GM15510 (cell line): ENCODE results near the gene FGFRL1.

Experiments used
- POLR2A ChIP-seq: IDR thresholded peaks from 3 replicates; pipeline ENCODE4 v1.6.1; 2011; ENCODE audit warnings: borderline replicate concordance; ENCODE audit not compliant: insufficient read length; ENCODE audit errors: extremely low read depth

Gene FGFRL1

DNA sequence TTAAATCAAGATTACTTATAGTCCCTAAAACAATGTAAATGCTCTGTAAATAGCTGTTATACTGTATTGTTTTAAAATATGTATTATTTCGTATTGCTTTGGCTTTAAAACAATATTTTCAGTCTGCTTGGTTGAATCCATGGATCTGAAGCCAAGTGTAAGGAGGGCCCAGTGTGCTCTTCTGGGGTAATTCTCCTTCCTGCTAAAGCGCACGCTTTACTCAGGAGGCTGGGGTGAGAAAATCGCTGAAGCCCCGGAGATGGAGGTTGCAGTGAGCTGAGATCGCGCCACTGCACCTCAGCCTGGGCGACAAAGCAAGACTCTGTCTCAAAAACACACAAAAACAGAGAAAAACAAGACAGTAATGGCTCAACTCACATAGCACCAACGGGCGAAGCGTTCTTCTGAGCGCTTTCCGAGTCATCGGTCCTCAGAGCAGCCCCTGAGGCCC is 25.0 kb upstream of the FGFRL1 start:
- no peak for TF ChIP-seq POLR2A

- peak; percentile 55 for TF ChIP-seq POLR2A
Observed at GRCh38 chr4:986879-987623, 24.4 kb upstream of the FGFRL1 start, which contains the start of gene IDUA. TSS of gene IDUA (plus strand) at chr4:987044. CDS start at chr4:987085, 41 bp downstream.

GRCh38 chr4:987624-988513 is 23.6 kb upstream of the FGFRL1 start:
- TF ChIP-seq POLR2A, result no peak

GRCh38 chr4:988726-989721 is 22.4 kb upstream of the FGFRL1 start:
- TF ChIP-seq POLR2A, result no peak

GRCh38 chr4:989722-990471 is 21.5 kb upstream of the FGFRL1 start:
- no peak for TF ChIP-seq POLR2A

- TF ChIP-seq POLR2A, result no peak
Observed at GRCh38 chr4:990746-991367, 20.6 kb upstream of the FGFRL1 start.

- TF ChIP-seq POLR2A, result no peak
Observed at GRCh38 chr4:991451-992296, 19.8 kb upstream of the FGFRL1 start.

GRCh38 chr4:992297-993110 is 18.9 kb upstream of the FGFRL1 start:
- no peak for TF ChIP-seq POLR2A

DNA sequence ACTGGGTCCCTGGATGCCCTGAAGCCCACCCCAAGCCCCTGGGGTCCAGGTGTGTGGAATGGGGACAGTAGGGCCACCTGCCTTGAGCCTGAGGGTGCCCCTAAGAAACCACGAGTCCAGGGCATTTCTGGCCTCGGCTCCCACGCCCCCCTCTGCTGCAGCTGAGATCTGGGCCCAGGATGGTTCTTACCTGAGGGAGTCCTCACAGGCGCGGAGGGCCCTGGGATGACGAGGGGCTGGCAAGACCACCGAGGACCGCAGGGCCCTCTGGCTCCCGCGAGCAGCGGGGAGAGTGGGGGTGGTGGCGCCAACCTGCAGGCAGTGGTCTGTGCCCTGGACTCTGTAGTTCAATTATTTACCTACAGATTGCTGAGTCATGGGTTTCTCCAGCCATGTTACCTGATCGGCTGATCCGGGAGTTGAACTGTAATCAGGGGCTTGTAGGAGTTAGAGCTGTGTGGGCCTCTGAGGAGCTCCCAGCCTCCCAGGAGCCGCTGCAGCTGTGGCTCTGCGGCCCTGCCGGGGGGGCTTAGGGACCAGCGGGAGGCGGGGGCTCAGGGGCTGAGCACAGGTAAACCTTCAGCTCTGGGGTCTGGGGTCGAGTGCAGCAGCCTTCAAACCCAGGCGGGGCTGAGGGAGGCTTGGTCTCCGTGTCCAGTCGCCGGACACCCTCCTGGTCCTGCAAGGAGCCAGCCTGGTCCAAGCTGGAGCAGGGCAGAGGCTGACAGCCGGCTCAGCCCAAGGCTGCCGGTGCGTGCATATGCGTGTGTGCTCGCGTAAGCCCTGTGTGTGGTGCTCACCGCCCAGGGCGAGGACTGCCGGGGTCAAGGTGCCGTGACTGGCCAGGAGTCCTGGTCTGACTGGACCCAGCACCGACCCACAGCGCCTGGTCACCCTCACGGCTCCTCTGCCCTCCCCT is 18.1 kb upstream of the FGFRL1 start, which contains the start of gene SLC26A1:
TSS of gene SLC26A1 (minus strand) at position 294 of the 919 bp plus-strand sequence. CDS start 1,701 bp downstream, outside the sequence.
- TF ChIP-seq POLR2A, result no peak

DNA sequence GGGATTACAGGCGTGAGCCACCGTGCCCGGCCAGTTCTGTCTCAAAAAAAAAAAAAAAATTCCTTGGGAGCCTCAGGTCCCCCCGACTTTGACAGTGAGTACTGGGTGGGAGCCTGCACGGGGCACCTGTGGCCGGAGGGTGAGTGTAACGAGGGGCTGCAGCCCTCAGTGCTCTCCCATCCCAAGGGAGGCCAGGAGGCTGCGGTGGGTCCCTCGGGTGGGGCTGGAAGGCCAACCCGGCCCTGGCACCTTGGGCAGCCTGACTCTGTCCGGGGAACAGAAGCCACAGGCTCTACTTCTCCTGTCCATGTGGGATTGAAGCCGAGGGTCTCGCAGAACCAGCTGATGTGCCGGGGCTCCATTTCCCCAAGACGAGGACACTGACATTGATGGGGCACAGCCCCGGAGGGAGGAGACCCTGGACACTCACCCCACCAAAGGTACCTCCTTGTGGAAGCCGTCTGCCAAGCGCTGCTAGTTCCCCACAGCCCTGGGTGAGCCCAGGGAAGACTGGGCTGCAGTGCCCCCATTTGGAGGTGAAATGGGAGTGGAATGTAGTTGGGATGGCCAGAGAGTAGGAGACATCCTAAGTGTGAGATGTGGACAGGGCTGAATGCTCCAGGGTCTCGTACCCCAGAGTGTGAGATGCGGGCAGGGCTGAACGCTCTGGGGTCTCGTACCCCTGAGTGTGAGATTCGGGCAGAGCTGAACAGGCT is 16.0 kb upstream of the FGFRL1 start:
- no peak for TF ChIP-seq POLR2A
